GM12874 (cell line): ENCODE data around the gene PTPRT.

Experiments
- CTCF ChIP-seq: IDR thresholded peaks from 2 replicates; pipeline ENCODE4 v1.5.1; 2011; ENCODE audit warnings: low read depth, mild to moderate bottlenecking, control low read depth, low read length, moderate library complexity; ENCODE audit not compliant: insufficient read depth

The PTPRT gene

DNA sequence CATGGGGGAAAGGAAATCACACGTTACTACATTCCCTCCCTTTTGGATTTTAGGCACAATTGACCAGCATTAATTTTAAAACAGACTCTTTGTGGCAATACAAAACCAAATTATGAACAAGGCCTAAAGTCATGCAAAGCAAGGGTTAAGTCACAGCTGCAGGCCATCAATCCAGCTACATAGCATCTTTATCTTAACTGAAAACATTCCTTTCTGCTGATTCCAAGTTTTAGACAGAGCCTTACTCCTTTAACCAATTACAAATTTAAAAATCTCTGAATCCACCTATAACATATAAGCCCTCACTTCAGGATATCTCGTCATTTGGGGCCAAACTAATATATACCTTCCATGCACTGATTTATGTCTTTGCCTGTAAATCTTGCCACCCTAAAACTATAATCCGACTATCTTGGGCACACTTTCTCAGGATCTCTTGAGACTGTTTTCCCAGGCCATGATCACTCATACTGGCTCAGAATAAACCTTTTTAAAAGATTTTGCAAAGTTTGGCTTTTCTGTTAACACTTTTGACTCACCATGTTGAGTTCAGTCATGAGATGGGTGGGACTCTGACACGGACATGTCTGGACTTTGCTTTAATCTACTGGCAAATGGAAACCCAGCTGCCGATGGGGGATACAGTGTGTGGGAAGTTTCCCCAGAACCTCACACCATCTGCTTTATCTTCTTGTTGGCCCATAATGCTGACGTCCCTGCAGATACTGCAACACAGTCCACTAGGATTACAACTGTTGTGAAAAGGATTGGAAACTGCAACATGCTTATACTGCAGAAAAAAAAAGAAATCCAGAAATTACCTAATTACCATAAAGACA lies 757.0 kb downstream of the PTPRT start:
- TF ChIP-seq CTCF: no peak

DNA sequence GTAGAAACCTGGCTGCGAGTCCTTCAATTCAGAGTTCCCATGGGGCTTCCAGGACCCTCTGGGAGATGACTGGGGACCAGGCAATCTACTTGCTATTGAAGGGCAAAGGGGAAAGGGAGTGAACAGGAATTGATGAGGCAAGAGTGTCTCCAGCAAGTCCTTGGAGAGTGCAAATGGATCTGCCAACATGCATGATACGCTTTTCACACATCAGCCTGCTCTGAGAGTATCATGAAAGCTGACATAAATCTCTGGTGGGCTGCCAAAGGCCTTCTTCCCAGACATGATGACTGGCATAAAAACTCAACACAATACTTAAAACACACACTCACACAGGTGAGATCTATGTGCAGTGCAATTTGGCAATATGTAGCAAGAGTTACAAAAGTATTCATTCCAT lies 759.1 kb downstream of the PTPRT start:
- no peak for TF ChIP-seq CTCF

GRCh38 chr20:42429761-42430458 lies 759.8 kb downstream of the PTPRT start:
- TF ChIP-seq CTCF: no peak

GRCh38 chr20:42419814-42420532 lies 769.7 kb downstream of the PTPRT start:
- TF ChIP-seq CTCF: no peak

DNA sequence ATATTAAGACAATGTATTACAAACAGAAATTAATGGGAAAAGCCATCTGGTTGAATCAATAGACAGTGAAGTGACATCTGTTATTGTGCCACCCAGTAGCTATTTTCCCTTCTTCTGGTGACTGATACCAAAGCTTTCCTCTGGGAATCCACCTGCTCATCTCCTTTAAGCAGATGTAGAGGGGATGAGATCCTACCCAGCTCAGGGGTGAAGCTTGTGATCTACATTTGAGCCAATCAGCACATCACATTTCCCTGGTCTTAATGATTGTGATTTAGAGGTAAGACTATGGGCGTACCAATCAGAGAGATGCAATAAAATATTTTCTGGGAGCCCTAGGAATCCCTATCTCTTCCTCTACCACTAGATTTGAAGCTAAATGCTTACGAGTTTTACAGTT lies 782.9 kb downstream of the PTPRT start:
- no peak for TF ChIP-seq CTCF

GRCh38 chr20:42402455-42402854 lies 787.3 kb downstream of the PTPRT start:
- no peak for TF ChIP-seq CTCF

GRCh38 chr20:42401613-42402012 lies 788.1 kb downstream of the PTPRT start:
- no peak for TF ChIP-seq CTCF
